ENCODE results near the gene GTF2H4. TPM values are rescaled to one million over a fixed set of nuclear protein-coding genes. Genes with fewer than 3 reads are reported as not detected.

Gene GTF2H4
- total and polyA plus RNA-seq, 2 of the 8 experiments (the other 6 are each of a cell fraction or from before 2014, with no cell fraction given): 42.3 to 53.4 TPM

GRCh38 chr6:30862156-30862875, 45.7 kb upstream of the GTF2H4 start:
- 88% methylated on average over 10 of the region's 10 CpGs; no CpG with 5 or more reads in 1 of the 2 experiments for WGBS, 2 experiments (ENCODE audit: extremely low coverage in 1 of 2, insufficient coverage in 1 of 2, insufficient read length in 1 of 2, insufficient replicate concordance in 2 of 2, low coverage in 1 of 2, low lambda C conversion rate in 2 of 2, missing lambda C conversion rate in 1 of 2)
- Histone ChIP-seq H3K56ac (replicated peaks; ENCODE audit: insufficient read length, low read depth, low read length) (no peak overlapping the region), H2BK15ac (ENCODE audit: low read length) (no peak overlapping the region), H3K14ac (ENCODE audit: insufficient read length) (no peak overlapping the region), H3K4me1 (replicated peaks in 1 of 4; ENCODE audit: control insufficient read depth in 3 of 4, insufficient read depth in 4 of 4, low read length in 3 of 4) (no peaks in the 10 kb centered on the region), H3K23ac (ENCODE audit: insufficient read length) (no peak overlapping the region), H2BK20ac (ENCODE audit: low read length) (0 out of 2 replicates have a peak overlapping the region, but pooled peaks have one; percentile 11), H4K8ac (ENCODE audit: extremely low read depth, insufficient read depth, low read length) (no peak overlapping the region), H2AFZ (ENCODE audit: low read length) (no peak overlapping the region), H3K4ac (replicated peaks; ENCODE audit: insufficient read length, low read depth, low read length) (no peak overlapping the region), H3K4me2 (ENCODE audit: insufficient read depth in 1 of 2, low read depth in 2 of 2, low read length in 2 of 2) (no peak overlapping the region), H3K36me3 (ENCODE audit: control insufficient read depth in 2 of 4, insufficient read depth in 4 of 4, low read length in 3 of 4) (no peaks in the 10 kb centered on the region), H3K18ac (ENCODE audit: extremely low read depth, low read length) (no peak overlapping the region), H4K20me1 (replicated peaks in 1 of 2; ENCODE audit: control insufficient read depth in 1 of 2, insufficient read depth in 2 of 2, low read length in 2 of 2) (no peaks in the 10 kb centered on the region), H3K23me2 (ENCODE audit: low read depth, low read length) (no peaks in the 10 kb centered on the region), H3K4me3 (ENCODE audit: extremely low read depth in 1 of 4, insufficient read depth in 2 of 4, low read depth in 3 of 4, low read length in 4 of 4) (no peak overlapping the region), H2BK5ac (ENCODE audit: low read depth, low read length) (peak overlapping the region; percentile 35; the same call in 1 of the 2 replicates), H4K5ac (ENCODE audit: insufficient read length, low read depth, low read length) (no peak overlapping the region), H4K91ac (replicated peaks; ENCODE audit: insufficient read length, low read length) (no peak overlapping the region), H3K27ac (ENCODE audit: low read depth, low read length) (no peak overlapping the region), H3K9me3 (ENCODE audit: insufficient read depth in 2 of 2, low read depth in 1 of 2, low read length in 1 of 2) (peaks cover 10 to 20% of the 10 kb centered on the region in 2 experiments), H2AK5ac (ENCODE audit: low read depth, low read length) (no peak overlapping the region), H3K79me2 (ENCODE audit: control insufficient read depth in 1 of 2, insufficient read depth in 2 of 2, low read length in 2 of 2) (no peaks in the 10 kb centered on the region), H3K79me1 (ENCODE audit: low read depth, low read length) (no peaks in the 10 kb centered on the region), H2BK120ac (replicated peaks; ENCODE audit: low read depth, low read length) (no peak overlapping the region), H3K27me3 (replicated peaks in 1 of 4; ENCODE audit: control insufficient read depth in 3 of 4, extremely low read depth in 1 of 4, insufficient read depth in 3 of 4, low read length in 3 of 4) (no peaks in the 10 kb centered on the region), H3K9ac (replicated peaks in 1 of 4; ENCODE audit: extremely low read depth in 1 of 4, low read depth in 3 of 4, low read length in 3 of 4) (no peak overlapping the region), H2BK12ac (ENCODE audit: low read depth, low read length) (peak overlapping the region; percentile 39; the same call in 1 of the 2 replicates)
- no peak for FAIRE-seq
- TF ChIP-seq HDAC6 (IDR thresholded peaks at IDR 0.05; ENCODE audit: low read depth, low read length) (no peak), EZH2 (IDR thresholded peaks at IDR 0.05; ENCODE audit: low read depth, low read length, severe bottlenecking) (no peak), CBX8 (IDR thresholded peaks at IDR 0.05; ENCODE audit: borderline replicate concordance, low read depth, low read length) (no peak)
- POLR2A ChIA-PET (ENCODE audit: partially characterized antibody): interaction anchor here (1.0 to 1.9 kb wide), 4 partner anchors 14 to 137 kb away, joined by 3 to 9 read pairs (median 6); partner anchors contain the start of gene DDR1
- CTCF ChIA-PET (ENCODE audit: partially characterized antibody): interaction anchor here (0.8 to 2.1 kb wide), 8 partner anchors 15 to 54 kb away, joined by 3 to 6 read pairs (median 4); no protein-coding TSS in a partner anchor
- DNase-seq (ENCODE audit: low read depth in 1 of 2, low spot score in 2 of 2): no peak

All from H1 (cell line).